GM12865 (cell line): ENCODE results near the gene ZSCAN5C.
"Not testable (repeated sequence)": the region's sequence is repeated elsewhere in the genome, so short reads cannot be mapped to it uniquely, and the experiment has no call there.

Experiments used
- DNase-seq: peaks from one replicate; pipeline ENCODE4 v3.0.0; 2010; ENCODE audit warnings: low read depth
- H3K4me3 ChIP-seq: 2 replicates; pipeline ENCODE4 v1.5.1; 2011; ENCODE audit warnings: mild to moderate bottlenecking, low read depth, low read length, control low read depth
- TF ChIP-seq, protein P1 (sequence below): IDR thresholded peaks from 2 replicates; pipeline ENCODE4 v1.5.1; 2011; ENCODE audit warnings: low read length, control low read depth, low read depth, inconsistent platforms; ENCODE audit not compliant: insufficient read depth; ENCODE audit errors: missing control alignments

The ZSCAN5C gene

DNA sequence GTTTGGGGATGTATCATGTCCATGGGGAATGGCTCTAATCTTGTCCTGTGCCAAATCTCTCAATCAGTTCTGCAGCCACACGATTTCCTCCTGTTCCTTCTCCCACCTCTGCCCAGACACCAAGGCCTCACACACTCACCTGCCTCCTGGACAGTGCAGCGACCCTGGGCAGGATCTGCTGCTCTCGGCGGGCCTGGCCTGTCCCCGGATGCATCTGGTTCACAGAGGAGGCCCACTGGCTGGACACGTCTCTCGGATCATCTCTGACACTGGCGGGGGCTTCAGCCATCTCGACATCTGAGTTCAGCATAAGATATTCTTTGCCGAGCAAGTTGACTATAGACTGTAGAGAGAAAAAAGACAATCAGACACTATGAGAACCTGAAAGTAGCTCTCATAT, 10.4 kb upstream of the ZSCAN5C start:
- no peak overlapping the region for H3K4me3 ChIP-seq
- TF ChIP-seq, protein P1, sequence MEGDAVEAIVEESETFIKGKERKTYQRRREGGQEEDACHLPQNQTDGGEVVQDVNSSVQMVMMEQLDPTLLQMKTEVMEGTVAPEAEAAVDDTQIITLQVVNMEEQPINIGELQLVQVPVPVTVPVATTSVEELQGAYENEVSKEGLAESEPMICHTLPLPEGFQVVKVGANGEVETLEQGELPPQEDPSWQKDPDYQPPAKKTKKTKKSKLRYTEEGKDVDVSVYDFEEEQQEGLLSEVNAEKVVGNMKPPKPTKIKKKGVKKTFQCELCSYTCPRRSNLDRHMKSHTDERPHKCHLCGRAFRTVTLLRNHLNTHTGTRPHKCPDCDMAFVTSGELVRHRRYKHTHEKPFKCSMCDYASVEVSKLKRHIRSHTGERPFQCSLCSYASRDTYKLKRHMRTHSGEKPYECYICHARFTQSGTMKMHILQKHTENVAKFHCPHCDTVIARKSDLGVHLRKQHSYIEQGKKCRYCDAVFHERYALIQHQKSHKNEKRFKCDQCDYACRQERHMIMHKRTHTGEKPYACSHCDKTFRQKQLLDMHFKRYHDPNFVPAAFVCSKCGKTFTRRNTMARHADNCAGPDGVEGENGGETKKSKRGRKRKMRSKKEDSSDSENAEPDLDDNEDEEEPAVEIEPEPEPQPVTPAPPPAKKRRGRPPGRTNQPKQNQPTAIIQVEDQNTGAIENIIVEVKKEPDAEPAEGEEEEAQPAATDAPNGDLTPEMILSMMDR: no peak
- no peak for DNase-seq

DNA sequence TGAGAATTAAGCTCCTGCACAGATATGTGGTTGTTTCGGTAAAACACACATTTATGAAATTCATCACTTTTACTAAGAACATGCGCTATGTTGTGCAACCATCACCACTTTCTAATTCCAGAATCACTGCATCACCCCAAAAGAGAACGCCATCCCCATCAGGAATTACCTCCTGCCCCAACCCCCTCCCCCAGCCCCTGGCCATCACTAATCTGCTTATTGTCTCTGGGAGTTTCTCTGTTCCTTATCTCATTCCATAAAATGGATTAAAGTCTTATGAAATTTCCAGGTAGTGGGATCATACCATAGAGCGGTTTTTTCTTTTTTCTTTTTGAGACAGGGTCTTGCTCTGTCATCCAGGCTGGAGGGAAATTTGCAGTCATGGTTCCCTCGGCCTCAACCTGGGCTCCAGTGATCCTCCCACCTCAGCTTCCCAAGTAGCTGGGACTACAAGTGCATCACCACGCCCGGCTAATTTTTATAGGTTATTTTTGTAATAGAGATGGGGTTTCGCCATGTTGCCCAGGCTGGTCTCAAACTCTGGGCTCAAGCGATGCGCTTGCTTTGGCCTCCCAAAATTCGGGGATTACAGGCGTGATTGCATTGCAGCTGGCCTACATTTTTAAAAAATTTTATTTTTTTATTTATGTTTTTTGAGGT, 8.0 kb upstream of the ZSCAN5C start:
- DNase-seq: no peak
- no peak overlapping the region for H3K4me3 ChIP-seq
- TF ChIP-seq, protein P1: no peak

DNA sequence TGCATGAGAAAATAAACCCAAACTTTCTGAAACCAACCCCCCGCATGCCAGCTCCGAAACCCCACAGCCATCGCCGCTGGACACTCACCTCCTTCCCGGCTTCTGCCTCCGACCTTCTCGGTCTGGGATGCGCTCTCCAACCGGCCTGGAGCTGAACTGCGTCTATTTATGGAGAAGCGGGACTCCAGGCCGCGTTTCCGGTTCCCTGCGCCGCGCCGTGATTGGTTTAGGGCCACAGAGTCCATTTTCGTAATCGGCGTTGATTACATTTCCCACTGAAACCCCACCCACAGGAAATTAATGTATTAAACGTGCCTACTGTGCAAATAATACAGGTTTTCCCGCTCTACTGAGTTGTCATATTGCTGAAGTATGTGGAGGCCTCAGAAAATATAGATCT, 4.4 kb upstream of the ZSCAN5C start, which contains the start of gene ZSCAN5B:
ZSCAN5B (minus strand) TSS at position 138 of the 400 bp plus-strand sequence. CDS start 4,731 bp downstream, outside the sequence.
- H3K4me3 ChIP-seq, DNase-seq: not testable (repeated sequence)

DNA sequence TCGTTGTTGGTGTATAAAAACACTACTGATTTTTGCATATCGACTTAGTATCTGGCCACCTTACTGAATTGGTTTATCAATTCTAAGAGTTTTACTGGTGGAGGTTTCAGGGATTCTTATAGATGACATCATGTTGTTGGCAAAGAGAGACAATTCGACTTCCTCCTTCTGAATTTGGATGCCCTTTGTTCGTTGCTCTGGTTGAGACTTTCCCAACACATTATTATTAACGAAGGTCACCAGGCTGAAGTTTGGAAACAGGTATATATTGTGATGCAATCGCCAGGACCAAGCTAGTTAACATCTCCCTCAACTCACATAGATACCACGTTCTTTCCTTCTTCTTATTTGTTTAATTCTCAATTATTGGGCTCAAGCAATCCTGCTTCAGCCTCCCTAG, 2.4 kb upstream of the ZSCAN5C start:
- H3K4me3 ChIP-seq: no peak overlapping the region
- no peak for DNase-seq
- TF ChIP-seq, protein P1: no peak

DNA sequence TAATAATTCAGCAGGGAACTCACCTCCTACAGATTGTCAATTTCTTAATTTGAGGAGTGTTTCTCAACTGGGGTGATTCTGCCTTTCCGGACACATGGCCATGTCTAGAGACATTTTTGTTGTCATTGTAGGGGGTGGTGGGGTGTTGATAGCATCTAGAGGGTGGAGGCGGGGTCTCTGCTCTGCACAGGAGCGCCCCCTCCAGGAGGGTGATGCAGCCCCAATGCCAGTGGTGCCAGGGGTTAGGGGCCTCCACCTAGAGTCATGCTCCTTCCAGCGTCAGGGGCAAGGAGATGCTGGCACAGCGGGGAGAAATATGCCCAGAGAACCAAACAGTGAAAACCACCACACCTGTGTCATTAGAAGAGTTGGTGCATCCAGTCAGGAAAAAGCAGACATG, 5.5 kb downstream of the ZSCAN5C start:
- DNase-seq, H3K4me3 ChIP-seq: not testable (repeated sequence)

DNA sequence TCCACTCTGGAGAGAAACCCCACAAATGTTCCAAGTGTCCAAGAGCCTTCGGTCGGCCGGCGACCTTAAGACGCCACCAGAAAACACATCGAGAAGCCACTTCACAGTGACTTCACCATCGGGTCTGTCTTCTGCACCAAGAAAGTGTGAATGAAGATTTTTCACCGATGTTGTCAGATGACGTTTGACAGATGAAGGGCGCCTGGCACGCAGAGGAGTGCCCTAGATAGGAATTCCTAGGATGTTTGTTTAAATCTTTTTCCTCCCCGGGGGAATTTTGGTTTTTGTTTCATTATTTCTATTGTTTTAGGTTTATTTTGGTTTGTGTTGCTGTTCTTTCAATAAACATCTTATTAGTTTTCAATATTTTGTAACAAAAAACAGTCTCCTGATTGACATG, 7.0 kb downstream of the ZSCAN5C start:
- DNase-seq: no peak
- TF ChIP-seq, protein P1: no peak
- H3K4me3 ChIP-seq: no peak overlapping the region

DNA sequence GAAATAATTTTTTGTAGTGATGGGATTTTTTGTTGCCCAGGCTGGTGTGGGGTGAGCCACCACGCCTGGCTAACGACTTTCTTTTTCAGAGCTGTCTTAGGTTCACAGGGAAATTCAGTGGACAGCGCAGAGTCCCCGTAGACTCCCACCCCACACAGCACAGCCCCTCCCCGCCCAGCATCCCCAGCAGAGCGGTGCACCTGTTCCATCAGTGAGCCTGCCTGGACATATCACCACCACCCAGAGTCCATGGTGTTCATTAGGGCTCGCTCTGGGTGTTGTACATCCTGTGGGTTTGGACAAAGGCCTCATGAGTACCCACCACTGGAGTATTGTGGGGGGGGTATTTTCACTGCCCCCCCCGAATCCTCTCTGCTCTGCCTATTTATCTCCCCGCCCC, 8.0 kb downstream of the ZSCAN5C start:
- not testable (repeated sequence) for H3K4me3 ChIP-seq, DNase-seq

DNA sequence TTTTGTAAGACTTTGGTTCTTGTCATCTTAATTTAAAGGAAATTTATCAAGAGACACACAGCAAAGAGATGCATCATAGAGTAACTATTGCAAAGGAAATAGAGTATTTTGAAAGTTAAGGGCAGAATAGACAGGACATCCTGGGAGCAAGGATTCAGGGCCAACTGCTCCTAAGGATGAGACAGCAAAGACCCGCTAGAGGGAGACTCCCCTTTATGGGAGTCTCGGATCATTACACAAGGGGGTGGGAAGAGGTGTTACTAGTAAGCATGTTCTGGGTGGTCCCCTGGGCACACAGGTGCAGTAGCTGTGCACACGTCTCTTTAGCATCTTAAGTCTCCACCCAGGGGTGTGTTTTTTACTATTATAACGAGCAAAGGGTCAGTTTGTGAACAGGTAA, 9.6 kb downstream of the ZSCAN5C start:
- TF ChIP-seq, protein P1: no peak
- DNase-seq: no peak
- no peak overlapping the region for H3K4me3 ChIP-seq
